PFSK-1 (cell line): Measurements from ENCODE around the gene TBC1D9.

Experiments
- FOXP2 ChIP-seq: optimal IDR thresholded peaks from 2 replicates; pipeline ENCODE3; 2011; ENCODE audit warnings: borderline replicate concordance, control low read depth, inconsistent platforms; ENCODE audit not compliant: insufficient read depth; ENCODE audit errors: extremely low read length, extremely low read depth
- POLR2AphosphoS5 ChIP-seq: IDR thresholded peaks from 2 replicates; pipeline ENCODE4 v1.6.1; 2012; ENCODE audit warnings: low read depth, mild to moderate bottlenecking, control low read depth, low read length, moderate library complexity
- TAF1 ChIP-seq: IDR thresholded peaks from 2 replicates; pipeline ENCODE4 v1.6.1; 2012; ENCODE audit warnings: low read length, control low read depth, borderline replicate concordance; ENCODE audit not compliant: insufficient read depth
- TF ChIP-seq, protein P1 (sequence below), 2 experiments: IDR thresholded peaks; 2 replicates each; pipeline versions ENCODE4 v1.6.1 to v1.8.0; 2011 to 2012; ENCODE audit warnings: low read depth in 2 of 2, low read length in 2 of 2, control low read depth in 1 of 2, inconsistent platforms in 1 of 2, mild to moderate bottlenecking in 1 of 2, moderate library complexity in 1 of 2; ENCODE audit not compliant: insufficient read depth in 1 of 2

DNA sequence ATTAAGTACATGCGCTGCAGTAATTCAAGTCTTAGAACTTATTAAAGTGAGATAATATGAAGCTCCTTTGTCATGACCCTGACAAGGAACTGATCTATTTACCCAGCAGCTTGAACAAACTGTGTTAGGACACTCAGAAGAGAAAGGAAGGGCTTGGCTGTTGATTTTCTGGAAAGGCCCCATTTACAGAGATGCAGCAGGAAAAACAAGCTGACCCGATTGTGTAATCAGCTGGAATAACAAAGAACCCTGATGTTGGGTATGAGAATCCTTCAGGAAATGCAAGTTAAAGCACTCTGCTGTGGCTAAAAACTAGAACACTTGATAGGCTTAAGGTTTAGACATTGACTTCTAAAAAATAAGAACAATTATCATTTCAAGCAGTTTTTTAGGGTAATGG lies 64.8 kb downstream of the TBC1D9 start:
- TF ChIP-seq TAF1 (no peak), FOXP2 (no peak), POLR2AphosphoS5 (no peak)
- TF ChIP-seq, protein P1, sequence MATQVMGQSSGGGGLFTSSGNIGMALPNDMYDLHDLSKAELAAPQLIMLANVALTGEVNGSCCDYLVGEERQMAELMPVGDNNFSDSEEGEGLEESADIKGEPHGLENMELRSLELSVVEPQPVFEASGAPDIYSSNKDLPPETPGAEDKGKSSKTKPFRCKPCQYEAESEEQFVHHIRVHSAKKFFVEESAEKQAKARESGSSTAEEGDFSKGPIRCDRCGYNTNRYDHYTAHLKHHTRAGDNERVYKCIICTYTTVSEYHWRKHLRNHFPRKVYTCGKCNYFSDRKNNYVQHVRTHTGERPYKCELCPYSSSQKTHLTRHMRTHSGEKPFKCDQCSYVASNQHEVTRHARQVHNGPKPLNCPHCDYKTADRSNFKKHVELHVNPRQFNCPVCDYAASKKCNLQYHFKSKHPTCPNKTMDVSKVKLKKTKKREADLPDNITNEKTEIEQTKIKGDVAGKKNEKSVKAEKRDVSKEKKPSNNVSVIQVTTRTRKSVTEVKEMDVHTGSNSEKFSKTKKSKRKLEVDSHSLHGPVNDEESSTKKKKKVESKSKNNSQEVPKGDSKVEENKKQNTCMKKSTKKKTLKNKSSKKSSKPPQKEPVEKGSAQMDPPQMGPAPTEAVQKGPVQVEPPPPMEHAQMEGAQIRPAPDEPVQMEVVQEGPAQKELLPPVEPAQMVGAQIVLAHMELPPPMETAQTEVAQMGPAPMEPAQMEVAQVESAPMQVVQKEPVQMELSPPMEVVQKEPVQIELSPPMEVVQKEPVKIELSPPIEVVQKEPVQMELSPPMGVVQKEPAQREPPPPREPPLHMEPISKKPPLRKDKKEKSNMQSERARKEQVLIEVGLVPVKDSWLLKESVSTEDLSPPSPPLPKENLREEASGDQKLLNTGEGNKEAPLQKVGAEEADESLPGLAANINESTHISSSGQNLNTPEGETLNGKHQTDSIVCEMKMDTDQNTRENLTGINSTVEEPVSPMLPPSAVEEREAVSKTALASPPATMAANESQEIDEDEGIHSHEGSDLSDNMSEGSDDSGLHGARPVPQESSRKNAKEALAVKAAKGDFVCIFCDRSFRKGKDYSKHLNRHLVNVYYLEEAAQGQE (IDR thresholded peaks at IDR 0.05; ENCODE audit: insufficient read depth in 1 of 2, low read depth in 2 of 2, low read length in 2 of 2), result no peak
